Activated CD4-positive, CD25-positive, alpha-beta regulatory T cell (primary cell): Measurements from ENCODE around the gene PITPNM1.
"Not testable (repeated sequence)": the region's sequence is repeated elsewhere in the genome, so short reads cannot be mapped to it uniquely, and the experiment has no call there.

Source experiments
- DNase-seq, 4 experiments: peaks; one replicate each; lab custom pipeline; 2025; lab: John Stamatoyannopoulos, UW

PITPNM1 gene

GRCh38 chr11:67466367-67466766 is 38.8 kb downstream of the PITPNM1 start:
- no peak for DNase-seq

GRCh38 chr11:67465530-67465929 is 39.6 kb downstream of the PITPNM1 start:
- not testable (repeated sequence) for DNase-seq

GRCh38 chr11:67465189-67465510 is 40.0 kb downstream of the PITPNM1 start:
- DNase-seq, result no peak

DNA sequence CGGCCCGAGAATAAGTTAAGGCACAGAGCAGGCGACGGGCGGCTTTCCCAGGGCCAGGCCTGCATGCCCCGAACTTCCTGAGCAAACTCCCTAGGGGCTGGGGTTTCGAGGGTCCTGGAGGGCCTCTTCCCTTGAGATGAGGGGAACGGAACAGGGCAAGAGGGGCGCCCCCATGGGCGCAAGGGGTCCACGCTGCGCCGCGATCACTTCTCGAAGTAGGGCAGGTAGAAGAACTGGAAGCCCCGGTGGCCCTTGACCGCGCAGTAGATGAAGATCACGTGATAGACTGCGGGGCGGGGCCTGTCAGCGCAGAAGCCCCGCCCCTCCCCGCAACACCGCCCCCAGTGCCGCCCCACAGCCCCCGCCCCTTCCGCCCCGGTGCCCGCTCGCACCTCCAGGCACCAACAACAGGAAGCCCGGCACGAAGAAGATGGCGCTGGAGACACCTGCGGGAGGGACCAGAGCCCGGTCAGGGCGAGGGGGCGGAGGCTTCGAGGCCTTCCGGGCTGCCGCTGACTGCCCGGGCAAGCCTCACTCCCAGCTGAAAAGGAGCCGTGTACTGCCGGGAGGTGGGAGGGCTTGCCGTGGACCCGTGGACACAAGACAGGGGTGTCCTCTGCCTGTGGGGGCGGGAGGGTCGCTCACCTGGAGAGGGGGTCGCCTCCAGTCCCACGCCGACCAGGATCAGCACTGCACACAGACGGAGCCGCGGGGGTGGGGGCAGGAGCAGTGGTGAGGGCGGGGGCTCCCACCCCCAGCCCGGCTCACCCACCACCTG is 40.6 kb downstream of the PITPNM1 start:
- DNase-seq, result peak; percentile 82 to 92 (median 87)

DNA sequence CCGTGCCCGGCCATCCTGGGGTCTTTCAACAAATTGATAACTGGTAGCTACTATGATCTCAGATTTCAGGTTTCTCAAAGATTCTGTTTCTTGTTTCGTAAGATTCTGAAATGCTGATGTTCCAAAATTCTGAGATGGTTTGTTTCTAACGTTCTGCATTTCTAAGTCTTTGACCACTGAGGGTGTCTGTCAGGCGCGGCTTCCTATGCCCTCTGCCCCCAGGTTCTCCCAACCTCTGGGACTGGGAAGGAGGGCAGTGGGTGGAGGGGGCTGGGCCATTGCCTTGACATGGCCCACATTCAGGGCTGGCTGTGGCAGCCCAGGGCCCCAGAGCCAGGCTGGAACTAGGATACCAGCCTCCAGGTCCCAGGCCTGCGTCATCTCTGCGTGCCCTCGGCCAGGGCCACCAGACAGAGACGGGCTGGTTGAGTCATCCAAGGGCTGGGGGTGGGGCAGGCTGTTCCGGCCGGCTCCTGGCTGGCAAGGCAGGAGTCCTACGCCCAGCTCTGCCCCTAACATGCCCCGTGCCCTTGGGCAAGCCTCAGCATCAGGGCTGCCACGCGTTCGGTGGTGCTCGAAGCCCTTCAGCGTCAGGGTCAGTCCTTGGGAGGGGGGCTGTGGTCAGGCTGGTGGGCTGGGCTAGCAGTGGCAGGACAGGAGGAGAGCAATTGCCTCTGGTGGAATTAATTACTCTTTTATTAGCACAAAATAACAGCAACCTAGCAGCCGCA is 41.3 kb downstream of the PITPNM1 start:
- DNase-seq, result no peak

DNA sequence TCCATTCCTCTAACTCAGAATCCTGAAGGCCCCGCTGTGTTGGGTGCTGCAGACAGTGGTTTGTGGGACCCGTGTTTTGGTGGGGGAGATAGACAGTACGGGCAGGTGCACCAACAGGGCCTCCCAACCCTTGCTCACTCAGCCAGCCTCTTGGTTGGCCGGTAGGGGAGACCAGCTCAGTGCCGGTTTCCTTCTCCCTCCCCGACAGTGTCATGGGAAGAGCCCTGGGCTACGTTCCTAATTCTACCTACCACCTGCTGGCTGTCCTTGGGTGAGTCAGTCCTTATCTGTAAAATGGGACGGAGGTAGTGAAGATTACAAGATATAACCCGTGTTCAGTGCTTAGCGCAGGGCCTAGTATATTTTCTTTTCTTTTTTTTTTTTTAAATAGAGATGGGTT is 42.0 kb downstream of the PITPNM1 start:
- DNase-seq, result no peak

DNA sequence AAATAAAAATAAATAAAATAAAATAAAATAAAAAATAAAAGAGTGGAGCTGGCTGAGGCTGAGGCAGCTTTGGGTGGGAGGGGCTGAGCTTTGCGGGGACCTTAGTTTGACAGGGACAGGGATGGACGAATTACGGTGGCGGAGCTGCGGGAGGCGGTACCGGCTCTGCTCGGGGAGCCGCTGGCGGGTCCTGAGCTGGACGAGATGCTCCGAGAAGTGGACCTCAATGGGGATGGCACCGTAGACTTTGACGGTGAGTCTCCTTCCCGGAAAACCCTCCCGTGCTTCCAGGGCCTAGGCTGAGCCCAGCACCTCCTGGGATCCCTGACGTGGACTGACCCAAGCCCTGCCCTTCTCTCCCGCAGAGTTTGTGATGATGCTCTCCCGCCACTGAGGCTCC is 46.9 kb downstream of the PITPNM1 start:
- no peak for DNase-seq

DNA sequence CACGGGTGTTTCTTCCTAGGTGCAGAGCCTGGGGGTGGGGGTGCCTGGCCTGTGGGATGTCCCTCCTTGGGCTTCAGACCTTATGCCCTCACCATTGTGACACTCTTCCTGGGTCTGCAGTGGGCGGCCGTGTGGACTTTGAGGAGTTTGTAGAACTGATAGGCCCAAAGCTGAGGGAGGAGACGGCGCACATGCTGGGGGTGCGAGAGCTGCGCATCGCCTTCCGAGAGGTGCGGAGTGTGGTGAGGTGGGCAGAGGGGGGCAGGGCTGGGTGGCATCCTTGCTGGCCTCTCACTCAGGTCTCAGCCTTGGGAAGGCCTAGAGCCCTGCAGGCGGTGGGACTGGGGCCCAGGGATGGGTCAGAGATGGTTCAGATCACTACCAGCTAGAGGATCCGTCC is 47.7 kb downstream of the PITPNM1 start:
- DNase-seq, result no peak

DNA sequence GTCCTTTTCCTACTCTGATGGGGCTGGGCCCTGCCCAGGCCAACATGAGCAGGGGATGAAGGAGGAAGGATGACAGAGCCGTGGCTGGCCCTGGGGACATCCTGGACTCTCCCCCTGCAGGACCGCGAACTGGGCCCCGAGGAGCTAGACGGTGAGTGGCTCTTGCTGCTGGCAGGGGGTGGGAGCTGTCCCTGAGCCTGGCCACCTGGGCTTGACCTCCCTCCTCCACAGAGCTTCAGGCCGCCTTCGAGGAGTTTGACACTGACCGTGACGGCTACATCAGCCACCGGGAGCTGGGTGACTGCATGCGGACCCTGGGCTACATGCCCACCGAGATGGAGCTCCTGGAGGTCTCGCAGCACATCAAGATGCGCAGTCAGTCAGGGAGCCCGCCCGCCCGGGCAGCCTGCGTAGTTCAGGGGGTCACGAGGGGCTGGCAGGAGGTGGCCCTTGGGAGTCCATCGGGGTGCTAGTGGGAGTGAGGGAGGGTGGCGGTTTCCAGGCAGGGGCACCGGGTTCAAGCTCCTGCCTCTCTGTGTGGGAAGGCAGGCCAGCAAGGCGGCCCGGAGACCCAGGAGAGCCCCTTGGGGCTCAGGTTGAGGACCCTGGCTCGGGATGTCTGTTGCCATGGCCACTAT is 49.0 kb downstream of the PITPNM1 start:
- no peak for DNase-seq

DNA sequence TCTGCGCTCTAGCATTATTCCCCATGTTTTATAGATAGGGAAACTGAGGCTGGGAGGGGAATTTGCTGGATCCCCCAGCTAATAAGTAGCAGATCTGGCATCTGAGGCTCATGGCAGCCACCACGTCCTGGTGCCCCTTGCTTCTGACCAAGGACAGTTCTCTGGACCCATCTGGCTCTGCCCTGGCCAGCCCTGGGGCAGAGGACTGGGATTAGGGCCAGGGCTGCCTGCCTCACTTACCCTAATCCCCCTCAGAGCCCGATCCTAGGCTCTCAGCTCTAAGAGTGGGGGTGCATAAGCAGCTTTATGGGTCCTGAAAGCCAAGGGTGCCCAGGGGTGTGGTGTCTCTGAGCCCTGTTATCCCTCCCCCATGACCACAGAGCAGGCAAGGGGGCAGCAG is 50.1 kb downstream of the PITPNM1 start, which contains the start of gene CABP4:
Gene CABP4 (plus strand): TSS at position 301 of the 400 bp plus-strand sequence. CDS start 70 bp downstream, at position 371.
- DNase-seq, result no peak

DNA sequence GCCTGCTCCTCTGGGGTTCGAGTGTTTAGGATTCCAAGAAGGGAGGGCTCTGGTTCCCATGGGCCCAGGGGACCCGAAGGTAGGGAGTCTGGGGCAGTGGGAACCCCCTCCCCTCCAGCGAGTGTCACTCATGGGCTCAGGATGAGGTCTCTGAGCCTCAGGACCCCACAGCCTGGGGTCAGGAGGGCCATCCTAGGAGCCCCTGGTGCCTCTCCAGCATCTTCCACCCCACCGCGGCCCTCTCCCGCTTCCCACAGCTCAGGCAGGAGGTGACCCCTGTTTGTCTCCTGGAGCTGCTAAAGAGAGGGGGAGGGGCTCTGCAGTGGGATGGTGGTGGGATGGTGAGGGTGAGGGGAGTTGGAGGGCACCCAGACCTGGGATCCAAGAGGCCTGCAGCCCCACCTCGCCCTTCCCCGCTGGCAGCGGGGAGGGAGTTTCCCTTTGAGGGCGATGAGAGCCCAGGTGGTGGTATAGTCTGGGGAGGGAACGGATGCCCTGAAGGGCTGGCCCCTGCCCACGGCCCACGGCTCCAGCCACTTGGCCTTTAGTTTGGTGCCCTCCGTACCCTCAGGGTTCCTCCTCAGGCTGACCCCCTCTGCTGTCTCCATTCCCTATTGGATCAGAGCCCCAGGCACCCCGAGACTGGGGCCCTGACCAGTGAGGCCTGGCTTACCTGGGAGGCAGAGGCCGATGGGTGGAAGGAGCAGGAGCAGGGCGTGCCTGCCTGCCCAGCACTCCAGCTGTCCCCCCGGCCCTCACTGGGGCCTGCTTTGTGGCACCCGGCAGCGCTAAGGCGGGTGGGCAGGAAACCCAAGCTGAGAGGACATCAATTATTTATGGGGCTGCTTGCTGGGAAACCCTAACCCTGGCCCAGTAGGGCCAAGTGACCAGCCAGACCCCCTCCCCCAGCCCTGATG is 51.1 kb downstream of the PITPNM1 start:
- no peak for DNase-seq

DNA sequence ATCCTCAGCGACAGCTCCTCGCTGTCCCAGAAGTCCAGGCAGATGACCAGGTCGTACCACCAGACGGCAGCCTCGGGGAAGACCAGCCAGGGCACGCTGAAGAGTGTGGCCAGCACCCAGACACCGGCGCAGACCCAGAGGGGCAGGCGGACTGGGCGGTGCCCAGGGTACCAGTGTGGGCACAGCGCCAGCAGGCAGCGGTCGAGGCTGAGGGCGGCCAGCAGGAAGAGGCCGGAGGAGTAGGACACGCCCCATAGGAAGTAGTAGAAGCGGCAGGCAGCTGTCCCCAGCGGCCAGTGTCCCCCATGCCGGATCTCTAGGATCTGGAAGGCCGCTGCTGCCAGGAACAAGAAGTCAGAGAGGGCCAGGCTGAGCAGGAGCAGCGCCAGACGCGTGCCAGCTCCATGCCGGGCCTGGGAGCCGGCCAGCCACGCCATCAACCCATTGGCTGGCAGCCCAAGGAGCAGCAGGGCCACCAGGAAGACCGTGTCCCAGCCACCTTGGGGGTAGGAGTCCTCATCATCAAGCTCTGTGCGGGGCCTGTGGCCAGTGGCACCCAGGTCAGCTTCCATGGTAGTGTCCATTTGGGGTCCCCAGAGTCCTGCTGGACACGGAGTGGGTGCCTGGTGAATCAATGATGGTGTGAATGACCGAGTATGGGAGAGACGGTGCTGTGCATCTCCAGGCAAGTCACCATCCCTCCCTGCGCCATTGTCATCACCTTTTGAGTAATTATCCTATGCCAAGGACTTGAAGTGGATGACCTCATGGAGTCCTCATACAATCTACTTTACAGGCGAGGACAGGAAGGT is 52.8 kb downstream of the PITPNM1 start, which contains the start of gene GPR152:
Gene GPR152 (minus strand): TSS at position 589 of the 812 bp plus-strand sequence. CDS start 5 bp downstream, at position 584.
- DNase-seq, result no peak

DNA sequence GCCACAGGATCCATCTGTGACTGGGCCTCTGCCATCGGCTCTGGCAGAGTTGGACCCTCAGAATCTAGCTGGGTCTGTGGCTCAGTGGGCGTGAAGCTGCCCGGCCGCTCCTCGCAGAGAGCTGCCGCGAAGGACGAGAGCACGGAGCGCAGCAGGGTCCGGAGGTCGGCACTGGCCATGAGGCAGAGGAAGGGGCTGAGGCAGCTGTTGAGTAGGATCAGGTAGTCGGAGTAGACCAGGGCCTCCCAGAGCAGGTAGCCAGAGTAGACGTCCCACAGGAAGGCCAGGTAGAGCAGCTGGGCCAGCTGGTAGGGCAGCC is 53.5 kb downstream of the PITPNM1 start:
- DNase-seq, result no peak

- no peak for DNase-seq
Measured at GRCh38 chr11:67450796-67451657, 54.1 kb downstream of the PITPNM1 start.

DNA sequence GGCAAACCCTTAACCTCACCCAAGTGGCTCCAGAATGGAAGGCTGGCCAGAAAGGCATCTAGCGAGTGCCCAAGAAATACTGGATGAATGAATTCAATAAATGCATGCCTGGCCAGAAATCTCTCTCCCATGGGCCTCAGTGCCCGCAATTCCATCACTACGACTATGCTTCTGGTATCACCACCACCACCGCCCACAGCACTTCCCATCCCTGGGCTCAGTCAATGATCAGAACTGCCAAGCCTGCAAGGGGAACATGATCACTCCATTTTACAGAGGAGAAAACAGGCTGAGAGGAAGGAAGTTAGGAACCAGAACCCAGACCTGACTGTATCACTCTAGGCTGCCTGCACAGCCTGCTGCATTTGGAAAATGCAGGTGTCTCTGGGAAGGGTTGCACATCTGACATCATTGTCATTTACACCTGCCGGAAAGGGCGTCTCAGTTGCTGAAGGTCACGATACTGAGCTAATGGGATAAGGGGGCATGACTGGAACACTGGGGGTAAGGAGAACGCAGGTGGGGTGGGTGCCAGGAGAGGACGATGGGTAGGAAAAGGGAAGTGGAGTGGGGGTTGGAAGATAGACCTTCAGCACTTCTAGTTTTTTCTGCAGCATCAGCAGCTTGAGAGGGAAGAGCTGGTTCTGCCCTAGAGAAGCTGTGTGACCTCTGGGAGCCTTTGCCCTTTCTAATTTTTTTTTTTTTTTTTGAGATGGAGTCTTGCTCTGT is 55.9 kb downstream of the PITPNM1 start:
- DNase-seq, result no peak

DNA sequence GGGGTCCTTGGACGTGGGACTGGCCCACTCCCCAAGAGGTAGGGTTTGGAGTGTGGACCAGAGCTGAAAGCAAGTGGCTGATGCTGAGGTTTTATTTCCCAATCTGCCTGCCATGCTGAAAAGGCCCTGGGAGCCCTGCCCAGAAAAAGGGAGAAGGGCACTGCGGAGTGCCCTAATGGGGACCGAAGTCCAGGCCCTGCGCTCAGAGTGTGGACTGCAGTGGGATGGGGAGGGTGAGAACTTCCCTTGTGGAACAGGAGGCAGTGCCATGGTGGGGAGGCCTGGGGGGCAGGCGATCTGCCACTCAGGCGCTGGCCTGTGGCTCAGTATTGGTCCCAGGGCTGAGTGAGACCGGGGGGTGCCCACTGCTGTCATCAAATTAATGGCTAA is 56.9 kb downstream of the PITPNM1 start:
- DNase-seq, result no peak

- no peak for DNase-seq
Measured at GRCh38 chr11:67445515-67445914, 59.6 kb downstream of the PITPNM1 start.

GRCh38 chr11:67442504-67443404 is 62.4 kb downstream of the PITPNM1 start:
- DNase-seq, result no peak
